Measurements from ENCODE around the gene LCT.

Gene LCT

DNA sequence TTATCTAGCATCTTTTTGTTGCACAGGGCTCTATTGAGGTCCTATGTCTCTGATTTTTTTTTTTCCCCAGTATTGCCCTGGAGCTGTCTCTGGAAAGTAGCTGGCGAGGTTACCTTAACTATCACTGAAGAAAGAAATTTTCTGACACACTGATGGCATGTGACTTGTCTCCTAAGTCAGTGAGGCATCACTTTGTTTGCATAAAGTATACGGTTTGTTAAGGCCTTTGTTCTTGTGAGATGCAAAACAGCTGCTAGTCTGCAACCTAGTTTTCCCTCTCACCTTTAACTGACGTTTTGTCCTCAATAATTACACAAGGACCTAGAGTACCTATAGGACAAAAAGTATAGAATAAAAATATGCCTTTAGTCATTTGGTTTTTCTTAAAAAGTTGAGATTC, 53.5 kb downstream of the LCT start:
- Histone ChIP-seq H2AFZ (ENCODE audit: low read depth, low read length) (no peak overlapping the region), H3K36me3 (ENCODE audit: insufficient read depth, low read length) (peaks cover 78% of the 10 kb centered on the region), H3K9me3 (ENCODE audit: low read length) (peaks cover 2% of the 10 kb centered on the region), H3K4me1 (ENCODE audit: insufficient read depth, low read length) (no peaks in the 10 kb centered on the region), H3K27me3 (ENCODE audit: insufficient read depth, low read length) (no peaks in the 10 kb centered on the region), H3K4me3 (ENCODE audit: low read length) (no peak overlapping the region)

DNA sequence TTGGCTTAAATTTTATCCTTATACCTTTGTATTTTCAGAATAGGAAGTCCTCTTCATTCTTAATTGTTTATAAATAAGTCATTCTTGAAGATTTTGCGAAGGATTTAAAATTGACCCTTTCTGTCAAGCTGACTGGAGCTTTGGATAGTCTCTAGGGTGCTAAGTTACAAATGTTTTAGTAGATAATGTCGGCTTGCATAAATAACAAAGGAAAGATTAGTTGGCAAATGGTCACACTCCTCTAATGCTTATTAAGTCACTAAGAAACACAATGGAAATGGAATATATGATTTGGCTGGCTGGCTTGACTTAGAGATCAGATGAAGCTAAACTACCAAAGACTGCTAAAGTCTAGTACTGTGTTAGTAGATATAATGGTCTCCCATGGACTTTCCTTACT, 54.8 kb downstream of the LCT start:
- Histone ChIP-seq H3K9me3 (ENCODE audit: low read length) (peaks cover 2% of the 10 kb centered on the region), H3K27me3 (ENCODE audit: insufficient read depth, low read length) (no peaks in the 10 kb centered on the region), H3K4me3 (ENCODE audit: low read length) (no peak overlapping the region), H2AFZ (ENCODE audit: low read depth, low read length) (no peak overlapping the region), H3K4me1 (ENCODE audit: insufficient read depth, low read length) (no peaks in the 10 kb centered on the region), H3K36me3 (ENCODE audit: insufficient read depth, low read length) (peaks cover 82% of the 10 kb centered on the region)

DNA sequence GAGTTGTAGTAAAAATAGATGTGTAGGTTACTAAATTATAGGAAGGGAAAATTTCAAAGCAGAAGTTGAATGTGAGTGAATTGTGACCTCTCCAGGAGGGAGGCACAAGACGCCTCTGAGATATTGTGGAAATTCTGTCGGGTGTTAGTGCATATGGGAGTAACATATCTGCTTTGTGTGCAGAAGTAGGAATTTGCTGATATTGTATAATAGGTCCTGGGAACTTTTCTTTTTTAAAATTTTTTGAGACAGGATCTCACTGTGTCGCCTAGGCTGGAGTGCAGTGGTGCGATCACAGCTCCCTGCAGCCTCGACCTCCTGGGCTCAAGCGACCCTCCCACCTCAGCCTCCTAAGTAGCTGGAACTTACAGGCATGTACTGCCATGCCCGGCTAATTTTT, 60.6 kb downstream of the LCT start:
- Histone ChIP-seq H2AFZ (ENCODE audit: low read depth, low read length) (no peak overlapping the region), H3K4me1 (ENCODE audit: insufficient read depth, low read length) (no peaks in the 10 kb centered on the region), H3K4me3 (ENCODE audit: low read length) (no peak overlapping the region), H3K9me3 (ENCODE audit: low read length) (no peaks in the 10 kb centered on the region), H3K36me3 (ENCODE audit: insufficient read depth, low read length) (peaks cover 89% of the 10 kb centered on the region), H3K27me3 (ENCODE audit: insufficient read depth, low read length) (no peaks in the 10 kb centered on the region)

DNA sequence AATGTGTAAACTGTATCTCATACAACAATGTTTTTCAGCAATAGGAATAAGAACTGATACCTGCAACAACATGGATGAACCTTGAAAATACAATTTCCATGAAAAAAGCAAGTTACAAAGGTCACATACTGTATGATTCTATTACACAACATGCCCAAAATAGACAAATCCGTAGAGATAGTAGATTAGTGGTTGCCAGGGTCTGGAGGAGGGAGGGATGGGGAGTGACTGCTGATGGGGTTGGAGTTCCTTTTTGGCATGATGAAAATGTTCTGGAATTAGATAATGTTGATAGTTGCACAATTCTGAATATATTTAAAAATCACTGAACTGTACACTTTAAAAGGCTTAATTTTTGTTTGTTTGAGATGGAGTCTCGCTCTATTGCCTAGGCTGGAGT, 61.6 kb downstream of the LCT start:
- H3K27me3 ChIP-seq (ENCODE audit: insufficient read depth, low read length) = no peaks in the 10 kb centered on the region
- peaks cover 89% of the 10 kb centered on the region for H3K36me3 ChIP-seq (ENCODE audit: insufficient read depth, low read length)
- H2AFZ ChIP-seq (ENCODE audit: low read depth, low read length) = no peak overlapping the region
- no peak overlapping the region for H3K4me3 ChIP-seq (ENCODE audit: low read length)
- no peaks in the 10 kb centered on the region for H3K9me3 ChIP-seq (ENCODE audit: low read length)
- H3K4me1 ChIP-seq (ENCODE audit: insufficient read depth, low read length) = no peaks in the 10 kb centered on the region

DNA sequence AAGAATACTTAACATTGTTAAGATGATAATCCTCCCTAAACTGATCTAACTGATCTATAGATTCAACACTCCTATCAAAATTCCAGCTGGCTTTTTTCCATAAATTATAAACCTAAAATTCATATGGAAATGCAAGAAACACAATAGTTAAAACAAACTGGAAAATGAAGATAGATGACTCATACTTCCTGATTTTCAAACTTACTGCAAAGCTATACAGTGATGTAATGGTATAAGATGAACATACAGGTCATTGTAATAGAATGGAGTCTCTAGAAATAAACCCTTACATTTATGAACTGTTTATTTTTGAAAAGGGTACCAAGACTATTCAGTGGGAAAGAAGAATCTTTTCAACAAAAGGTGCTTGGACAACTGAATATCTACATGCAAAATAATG, 63.1 kb downstream of the LCT start:
- no peak overlapping the region for H3K4me3 ChIP-seq (ENCODE audit: low read length)
- no peaks in the 10 kb centered on the region for H3K27me3 ChIP-seq (ENCODE audit: insufficient read depth, low read length)
- H2AFZ ChIP-seq (ENCODE audit: low read depth, low read length) = no peak overlapping the region
- no peaks in the 10 kb centered on the region for H3K9me3 ChIP-seq (ENCODE audit: low read length)
- H3K36me3 ChIP-seq (ENCODE audit: insufficient read depth, low read length) = peaks cover 90% of the 10 kb centered on the region
- no peaks in the 10 kb centered on the region for H3K4me1 ChIP-seq (ENCODE audit: insufficient read depth, low read length)

DNA sequence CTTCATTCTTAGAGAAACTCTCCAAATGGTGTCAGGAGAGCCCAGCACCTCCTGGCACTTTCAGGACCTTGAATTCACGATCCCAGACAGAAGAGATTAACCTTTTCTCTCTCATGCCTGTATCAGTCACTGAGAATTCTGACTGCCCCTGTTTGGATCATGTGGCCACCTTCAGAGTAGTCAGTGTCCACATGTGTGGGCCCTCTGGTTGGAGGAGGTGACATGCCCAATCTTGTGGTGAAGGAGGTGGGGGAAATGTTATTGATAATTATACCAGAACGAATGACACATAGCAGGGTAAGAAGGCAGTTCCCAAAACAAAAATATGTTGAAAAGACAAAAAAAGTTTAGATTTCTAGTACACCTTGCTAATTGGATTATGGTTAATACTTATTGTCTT, 63.7 kb downstream of the LCT start:
- no peak overlapping the region for H3K4me3 ChIP-seq (ENCODE audit: low read length)
- no peaks in the 10 kb centered on the region for H3K9me3 ChIP-seq (ENCODE audit: low read length)
- no peak overlapping the region for H2AFZ ChIP-seq (ENCODE audit: low read depth, low read length)
- no peaks in the 10 kb centered on the region for H3K4me1 ChIP-seq (ENCODE audit: insufficient read depth, low read length)
- H3K36me3 ChIP-seq (ENCODE audit: insufficient read depth, low read length) = peaks cover 90% of the 10 kb centered on the region
- H3K27me3 ChIP-seq (ENCODE audit: insufficient read depth, low read length) = no peaks in the 10 kb centered on the region

DNA sequence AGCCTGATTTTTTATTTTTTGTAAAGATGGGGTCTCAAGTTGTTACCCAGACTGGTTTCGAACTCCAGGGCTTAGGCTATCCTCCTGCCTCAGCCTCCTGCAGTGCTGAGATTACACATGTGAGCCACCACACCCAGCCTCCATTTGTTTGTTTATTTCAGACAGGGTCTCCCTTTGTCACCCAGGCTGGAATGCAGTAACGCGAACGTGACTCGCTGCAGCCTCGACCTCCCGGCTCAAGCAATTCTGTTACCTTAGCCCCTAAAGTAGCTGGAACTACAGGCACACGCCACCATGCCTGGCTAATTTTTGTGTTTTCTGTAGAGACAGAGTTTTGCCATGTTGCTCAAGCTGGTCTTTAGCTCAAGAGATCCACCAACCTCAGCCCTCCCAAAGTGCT, 68.1 kb downstream of the LCT start:
- H3K4me3 ChIP-seq (ENCODE audit: low read length) = no peak overlapping the region
- H3K27me3 ChIP-seq (ENCODE audit: insufficient read depth, low read length) = no peaks in the 10 kb centered on the region
- H3K4me1 ChIP-seq (ENCODE audit: insufficient read depth, low read length) = no peaks in the 10 kb centered on the region
- H3K36me3 ChIP-seq (ENCODE audit: insufficient read depth, low read length) = peaks cover 92% of the 10 kb centered on the region
- H2AFZ ChIP-seq (ENCODE audit: low read depth, low read length) = no peak overlapping the region
- no peaks in the 10 kb centered on the region for H3K9me3 ChIP-seq (ENCODE audit: low read length)

DNA sequence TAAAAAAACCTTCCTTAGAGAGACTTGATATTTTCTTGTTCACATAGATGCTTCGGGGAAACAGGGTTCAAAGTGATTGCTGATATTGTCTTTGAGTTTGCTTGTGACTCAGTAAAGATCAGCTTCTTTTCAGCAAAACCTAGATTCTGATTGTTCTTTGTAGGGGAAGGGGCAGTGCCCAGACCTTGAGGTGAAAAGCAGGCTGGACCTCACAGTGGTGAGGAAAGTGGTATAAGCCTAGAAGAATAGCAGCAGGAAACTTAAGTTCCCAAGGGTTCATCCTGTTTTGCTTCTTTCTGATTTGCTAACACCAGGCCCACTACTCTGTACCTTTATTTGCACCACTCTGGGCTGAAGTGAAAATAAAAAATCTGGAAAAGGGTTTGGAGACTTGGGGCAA, 74.5 kb downstream of the LCT start:
- H3K9me3 ChIP-seq (ENCODE audit: low read length) = peaks cover 4% of the 10 kb centered on the region
- no peak overlapping the region for H3K4me3 ChIP-seq (ENCODE audit: low read length)
- no peaks in the 10 kb centered on the region for H3K4me1 ChIP-seq (ENCODE audit: insufficient read depth, low read length)
- H3K27me3 ChIP-seq (ENCODE audit: insufficient read depth, low read length) = no peaks in the 10 kb centered on the region
- H3K36me3 ChIP-seq (ENCODE audit: insufficient read depth, low read length) = peaks cover 91% of the 10 kb centered on the region
- no peak overlapping the region for H2AFZ ChIP-seq (ENCODE audit: low read depth, low read length)

DNA sequence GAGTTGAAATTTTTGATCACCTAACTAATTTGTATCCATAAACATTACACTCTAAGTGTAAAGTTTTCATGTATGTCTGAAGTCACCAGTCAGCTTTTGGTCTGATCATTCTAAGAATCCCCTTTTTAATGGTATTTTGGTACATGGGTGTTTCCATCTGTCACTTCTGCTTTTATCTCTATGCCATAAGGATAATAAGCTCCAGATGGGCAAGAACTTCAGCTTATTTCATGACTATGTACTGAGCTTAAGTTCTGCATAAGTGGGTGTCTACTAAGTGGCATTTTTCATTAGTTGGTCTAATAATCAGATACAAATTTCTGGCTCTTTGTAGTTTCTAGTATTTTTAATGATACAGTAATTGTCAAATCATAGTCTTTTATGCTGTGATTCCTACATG, 75.0 kb downstream of the LCT start:
- no peak overlapping the region for H3K4me3 ChIP-seq (ENCODE audit: low read length)
- H3K4me1 ChIP-seq (ENCODE audit: insufficient read depth, low read length) = no peaks in the 10 kb centered on the region
- H3K36me3 ChIP-seq (ENCODE audit: insufficient read depth, low read length) = peaks cover 91% of the 10 kb centered on the region
- no peaks in the 10 kb centered on the region for H3K27me3 ChIP-seq (ENCODE audit: insufficient read depth, low read length)
- H2AFZ ChIP-seq (ENCODE audit: low read depth, low read length) = no peak overlapping the region
- H3K9me3 ChIP-seq (ENCODE audit: low read length) = peaks cover 6% of the 10 kb centered on the region

DNA sequence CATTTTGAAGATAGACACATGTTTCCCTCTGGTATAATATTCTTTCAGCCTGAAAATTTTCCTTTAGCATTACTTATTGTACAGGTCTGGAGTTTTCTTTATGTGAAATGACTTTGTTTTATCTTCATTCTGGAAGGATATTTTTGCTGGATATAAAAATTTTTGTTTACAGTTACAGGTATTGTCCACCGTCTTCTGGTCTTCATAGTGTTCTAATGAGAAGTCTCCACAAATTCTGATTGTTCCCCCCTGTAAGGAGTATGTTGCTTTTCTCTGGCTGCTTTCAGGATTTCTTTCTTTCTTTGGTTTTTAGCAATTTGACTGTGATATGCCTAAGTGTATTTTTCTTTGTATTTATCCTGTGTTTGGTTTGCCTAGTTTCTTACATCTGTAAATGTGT, 80.3 kb downstream of the LCT start:
- H3K27me3 ChIP-seq (ENCODE audit: insufficient read depth, low read length) = no peaks in the 10 kb centered on the region
- no peak overlapping the region for H3K4me3 ChIP-seq (ENCODE audit: low read length)
- H2AFZ ChIP-seq (ENCODE audit: low read depth, low read length) = no peak overlapping the region
- peaks cover 88% of the 10 kb centered on the region for H3K36me3 ChIP-seq (ENCODE audit: insufficient read depth, low read length)
- peaks cover 12% of the 10 kb centered on the region for H3K9me3 ChIP-seq (ENCODE audit: low read length)
- H3K4me1 ChIP-seq (ENCODE audit: insufficient read depth, low read length) = no peaks in the 10 kb centered on the region

DNA sequence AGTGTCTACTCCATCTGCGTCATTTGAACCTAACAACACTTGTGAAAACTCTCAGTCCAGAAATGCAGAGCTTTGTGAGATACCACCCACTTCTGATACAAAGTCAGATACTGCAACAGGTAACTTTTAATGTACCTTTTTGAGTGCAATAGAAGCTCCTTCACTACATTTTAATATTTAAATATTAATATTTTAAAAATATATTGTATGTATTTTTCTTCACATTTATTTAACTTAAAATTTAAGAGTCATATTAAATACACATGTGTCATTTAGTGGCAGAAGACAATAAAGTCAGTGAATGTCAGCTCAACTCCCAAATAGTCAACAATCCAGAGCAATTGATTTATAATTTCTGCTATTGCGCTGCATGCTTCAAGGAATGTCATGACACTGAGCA, 81.4 kb downstream of the LCT start:
- peaks cover 12% of the 10 kb centered on the region for H3K9me3 ChIP-seq (ENCODE audit: low read length)
- H3K4me1 ChIP-seq (ENCODE audit: insufficient read depth, low read length) = no peaks in the 10 kb centered on the region
- no peak overlapping the region for H2AFZ ChIP-seq (ENCODE audit: low read depth, low read length)
- H3K4me3 ChIP-seq (ENCODE audit: low read length) = no peak overlapping the region
- H3K36me3 ChIP-seq (ENCODE audit: insufficient read depth, low read length) = peaks cover 82% of the 10 kb centered on the region
- no peaks in the 10 kb centered on the region for H3K27me3 ChIP-seq (ENCODE audit: insufficient read depth, low read length)

DNA sequence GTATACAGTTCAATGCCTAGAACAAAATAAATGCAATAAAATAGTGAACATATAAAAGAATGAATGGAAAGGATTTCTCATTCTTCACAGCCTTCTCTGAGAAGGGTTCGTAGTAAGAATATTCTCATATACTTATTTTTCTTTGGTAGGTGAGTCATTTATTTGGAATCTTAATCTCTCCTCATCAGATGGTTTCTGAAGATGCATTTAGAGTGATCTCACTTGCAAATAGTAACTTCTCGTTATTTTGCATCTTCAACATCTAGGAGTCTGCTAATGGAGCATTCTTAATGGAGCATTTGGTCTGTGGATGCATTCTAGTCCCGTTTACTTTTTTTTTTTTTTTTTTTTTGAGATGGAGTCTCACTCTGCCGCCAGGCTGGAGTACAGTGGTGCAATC, 91.4 kb downstream of the LCT start:
- no peak overlapping the region for H2AFZ ChIP-seq (ENCODE audit: low read depth, low read length)
- H3K9me3 ChIP-seq (ENCODE audit: low read length) = peaks cover 2% of the 10 kb centered on the region
- peaks cover 38% of the 10 kb centered on the region for H3K36me3 ChIP-seq (ENCODE audit: insufficient read depth, low read length)
- H3K4me3 ChIP-seq (ENCODE audit: low read length) = no peak overlapping the region
- no peaks in the 10 kb centered on the region for H3K27me3 ChIP-seq (ENCODE audit: insufficient read depth, low read length)
- H3K4me1 ChIP-seq (ENCODE audit: insufficient read depth, low read length) = peaks cover 10% of the 10 kb centered on the region

DNA sequence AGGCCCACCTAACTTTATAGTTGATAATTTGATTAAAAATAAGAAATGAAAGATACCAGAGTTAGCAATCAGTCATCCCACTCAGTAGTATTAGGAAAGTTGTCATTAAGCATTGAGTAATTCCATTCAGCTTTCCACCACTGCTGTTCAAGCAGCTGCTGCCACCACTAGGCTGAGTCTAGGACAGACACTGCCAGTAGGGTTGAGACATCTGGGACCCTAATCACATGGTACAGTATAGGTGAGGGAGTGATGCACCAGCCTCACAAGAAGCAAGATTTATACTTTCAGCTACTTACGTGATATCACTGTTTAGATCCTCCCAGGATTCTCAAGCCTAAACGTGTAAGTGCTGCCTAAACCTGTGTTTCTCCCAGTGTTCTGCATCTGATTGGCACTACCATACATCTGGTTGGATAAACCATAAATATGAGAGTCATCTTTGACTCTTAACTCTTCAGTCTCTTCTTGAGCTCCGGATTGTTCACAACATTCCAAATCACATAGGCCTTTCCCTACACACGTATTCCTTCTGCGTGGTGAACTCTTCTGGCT, 92.1 kb downstream of the LCT start:
- peaks cover 10% of the 10 kb centered on the region for H3K4me1 ChIP-seq (ENCODE audit: insufficient read depth, low read length)
- peaks cover 2% of the 10 kb centered on the region for H3K9me3 ChIP-seq (ENCODE audit: low read length)
- H3K27me3 ChIP-seq (ENCODE audit: insufficient read depth, low read length) = no peaks in the 10 kb centered on the region
- no peak overlapping the region for H2AFZ ChIP-seq (ENCODE audit: low read depth, low read length)
- no peak overlapping the region for H3K4me3 ChIP-seq (ENCODE audit: low read length)
- peaks cover 35% of the 10 kb centered on the region for H3K36me3 ChIP-seq (ENCODE audit: insufficient read depth, low read length)

DNA sequence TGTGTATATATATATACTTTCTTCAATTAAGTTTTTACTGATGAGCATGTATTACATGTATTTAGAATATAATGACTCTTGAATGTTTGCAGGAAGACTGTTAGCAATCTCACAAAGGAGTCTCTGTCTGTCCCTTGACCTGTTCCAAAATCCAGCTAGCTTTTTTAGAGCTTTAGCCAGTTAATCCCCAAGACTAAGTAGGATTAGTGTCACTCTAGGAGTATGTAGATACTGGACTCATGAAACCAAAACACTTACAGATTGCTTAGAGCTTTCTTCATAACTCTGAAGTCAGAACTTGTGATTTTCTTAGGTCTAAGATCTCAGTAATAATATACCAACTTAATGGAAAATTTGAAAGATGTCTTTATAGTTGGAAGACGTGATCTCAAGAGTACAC, 93.1 kb downstream of the LCT start:
- Histone ChIP-seq H3K4me1 (ENCODE audit: insufficient read depth, low read length) (peaks cover 10% of the 10 kb centered on the region), H3K36me3 (ENCODE audit: insufficient read depth, low read length) (peaks cover 25% of the 10 kb centered on the region)

More for the DNA sequence above, 93.1 kb downstream of the LCT start:
- Histone ChIP-seq H2AFZ (ENCODE audit: low read depth, low read length) (no peak overlapping the region), H3K4me3 (ENCODE audit: low read length) (peak overlapping the region; percentile 72), H3K9me3 (ENCODE audit: low read length) (peaks cover 2% of the 10 kb centered on the region), H3K27me3 (ENCODE audit: insufficient read depth, low read length) (no peaks in the 10 kb centered on the region)
